GM12873 (cell line): ENCODE results near the gene DCC.

Experiments used
- CTCF ChIP-seq: IDR thresholded peaks from 2 replicates; pipeline ENCODE4 v1.5.1; 2012; ENCODE audit warnings: low read depth, mild to moderate bottlenecking, moderate library complexity, low read length, control low read depth; ENCODE audit not compliant: insufficient read depth; ENCODE audit errors: missing control alignments

The DCC gene

GRCh38 chr18:53004798-53005197, 664.8 kb downstream of the DCC start:
- no peak for TF ChIP-seq CTCF

DNA sequence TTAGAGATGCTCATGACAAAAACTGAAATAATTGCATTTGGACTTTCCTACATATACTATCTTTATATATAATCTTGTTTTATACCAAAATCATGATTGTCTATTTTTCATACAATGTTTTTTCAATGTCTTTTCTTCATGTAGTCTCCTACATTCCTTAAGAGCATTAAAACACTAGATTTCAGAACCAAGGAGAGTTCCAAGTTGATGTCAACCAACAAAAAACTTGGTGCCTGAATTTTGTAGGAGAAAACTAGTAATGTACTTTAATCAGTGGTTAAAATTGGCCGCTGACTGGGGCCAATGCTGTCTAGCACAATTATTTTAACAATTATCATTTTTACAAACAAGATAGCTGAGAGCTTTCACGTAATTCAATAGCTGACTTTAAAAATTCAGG, 678.8 kb downstream of the DCC start:
- no peak for TF ChIP-seq CTCF

GRCh38 chr18:53025247-53025646, 685.2 kb downstream of the DCC start:
- TF ChIP-seq CTCF: no peak

- no peak for TF ChIP-seq CTCF
Measured at GRCh38 chr18:53028565-53028964, 688.6 kb downstream of the DCC start.

- TF ChIP-seq CTCF: no peak
Measured at GRCh38 chr18:53033128-53033527, 693.1 kb downstream of the DCC start.

DNA sequence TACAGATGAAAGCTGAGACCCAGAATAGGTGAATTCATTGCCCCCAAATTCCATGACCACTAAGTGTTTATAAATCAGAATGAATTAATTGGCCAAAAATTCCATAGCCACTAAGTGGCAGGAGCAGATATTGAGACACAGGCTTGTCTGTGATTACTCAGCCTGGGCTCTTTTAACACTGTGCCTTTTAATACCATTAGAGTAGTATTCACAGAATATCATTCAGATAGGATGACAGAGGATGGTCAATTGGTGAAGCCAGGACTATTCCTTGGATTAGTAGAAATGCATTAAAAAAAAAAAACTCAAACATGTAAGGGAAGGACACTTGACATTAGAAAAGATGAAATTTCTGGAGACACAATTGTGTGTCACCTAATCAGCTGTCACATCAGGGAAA, 698.6 kb downstream of the DCC start:
- TF ChIP-seq CTCF: no peak

DNA sequence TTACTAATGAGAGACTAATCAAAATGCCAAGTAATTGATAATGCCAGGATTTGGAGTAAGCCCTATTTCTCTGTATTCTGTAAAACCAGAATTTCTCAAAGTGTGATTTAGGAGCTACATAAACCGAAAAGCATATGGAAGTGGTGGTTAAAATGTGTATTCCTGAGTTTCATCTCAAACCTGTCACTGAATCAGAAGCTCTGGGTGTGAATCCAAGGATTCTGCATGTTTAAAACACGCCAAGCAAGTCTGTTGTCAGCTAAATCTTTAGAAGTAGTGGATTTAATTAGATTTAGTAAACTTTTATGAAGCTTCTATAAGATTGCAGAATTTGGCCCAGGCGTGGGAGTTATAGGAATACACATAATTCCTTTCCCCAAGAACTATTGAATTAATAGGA, 700.3 kb downstream of the DCC start:
- no peak for TF ChIP-seq CTCF
